SK-N-SH (cell line): ENCODE results near the gene PSMA3. TPM values are rescaled to one million over a fixed set of nuclear protein-coding genes. Genes with fewer than 3 reads are reported as not detected.

ENCODE experiments used
- CTCF ChIA-PET: fragments of 300-600, 350-600 bp; formaldehyde crosslinking; extraction: SDS; loops from one replicate; lab custom pipeline; 2021; lab: Yijun Ruan, JAX
- POLR2A ChIA-PET: fragments of 350-600 bp; sonication (Branson Sonifier 250); formaldehyde crosslinking; extraction: SDS; loops from one replicate; lab custom pipeline; 2020; ENCODE audit warnings: antibody characterized with exemption, inconsistent platforms; lab: Yijun Ruan, JAX
- DNase-seq: peaks from one replicate; pipeline ENCODE4 v3.0.0; 2012
- H2AFZ ChIP-seq: fragments of 200-600 bp; sonication (generic); 2 replicates; pipeline ENCODE4 v1.8.1; 2016; ENCODE audit warnings: antibody characterized with exemption, mild to moderate bottlenecking, low read depth
- H3F3A ChIP-seq: fragments of 200-600 bp; sonication (generic); replicated peaks from 2 replicates; pipeline ENCODE3; 2016; ENCODE audit warnings: antibody characterized with exemption, mild to moderate bottlenecking; ENCODE audit not compliant: insufficient read depth
- H3K27ac ChIP-seq, 2 experiments: fragments of 200-500 bp in 1 of 2; fragments of 200-600 bp in 1 of 2; sonication (Bioruptor generic) in 1 of 2; sonication (generic), shearing (Covaris generic) in 1 of 2; 2 replicates each; pipeline versions ENCODE4 v1.5.1 to v1.6.1; 2014 to 2016; ENCODE audit warnings: low read depth in 2 of 2, inconsistent platforms in 1 of 2, low read length in 1 of 2, mild to moderate bottlenecking in 1 of 2, mixed read lengths in 1 of 2
- H3K27me3 ChIP-seq: fragments of 200-600 bp; sonication (generic), shearing (Covaris generic); 2 replicates; pipeline ENCODE4 v1.6.1; 2016; ENCODE audit warnings: mixed run types; ENCODE audit not compliant: insufficient read depth
- H3K36me3 ChIP-seq, 2 experiments: fragments of 200-500 bp in 1 of 2; fragments of 200-600 bp in 1 of 2; sonication (Bioruptor generic) in 1 of 2; sonication (generic) in 1 of 2; replicated peaks in 1 of 2; 2 replicates each; pipeline versions ENCODE3 to v1.5.1; 2014 to 2016; ENCODE audit warnings: low read length in 1 of 2, mild to moderate bottlenecking in 1 of 2; ENCODE audit not compliant: insufficient read depth in 2 of 2, control insufficient read depth in 1 of 2
- H3K4me1 ChIP-seq, 2 experiments: fragments of 200-500 bp in 1 of 2; fragments of 200-600 bp in 1 of 2; sonication (Bioruptor generic) in 1 of 2; sonication (generic), shearing (Covaris generic) in 1 of 2; 2 replicates each; pipeline versions ENCODE4 v1.5.1 to v1.6.1; 2014 to 2016; ENCODE audit warnings: low read depth in 1 of 2, low read length in 1 of 2, mixed run types in 1 of 2; ENCODE audit not compliant: insufficient read depth in 2 of 2, control insufficient read depth in 1 of 2
- H3K4me2 ChIP-seq: fragments of 200-600 bp; sonication (generic), shearing (Covaris generic); 2 replicates; pipeline ENCODE4 v1.6.1; 2017; ENCODE audit warnings: mixed run types
- H3K4me3 ChIP-seq, 2 experiments: fragments of 200-500 bp in 1 of 2; fragments of 200-600 bp in 1 of 2; sonication (Bioruptor generic) in 1 of 2; sonication (generic), shearing (Covaris generic) in 1 of 2; 2 replicates each; pipeline versions ENCODE4 v1.5.1 to v1.8.1; 2014 to 2016; ENCODE audit warnings: low read depth in 2 of 2, inconsistent platforms in 1 of 2, low read length in 1 of 2, mild to moderate bottlenecking in 1 of 2, mixed read lengths in 1 of 2, moderate library complexity in 1 of 2
- H3K79me2 ChIP-seq: fragments of 200-600 bp; sonication (generic); 2 replicates; pipeline ENCODE4 v1.8.1; 2017; ENCODE audit warnings: mild to moderate bottlenecking; ENCODE audit not compliant: insufficient read depth
- H3K9ac ChIP-seq: fragments of 200-600 bp; sonication (generic); 2 replicates; pipeline ENCODE4 v1.6.1; 2017; ENCODE audit warnings: mixed run types
- H3K9me2 ChIP-seq: fragments of 200-600 bp; sonication (generic); 2 replicates; pipeline ENCODE4 v1.6.1; 2017; ENCODE audit warnings: mixed run types
- H3K9me3 ChIP-seq: fragments of 200-600 bp; sonication (generic); 2 replicates; pipeline ENCODE4 v1.6.1; 2017; ENCODE audit warnings: mixed run types, mild to moderate bottlenecking, moderate library complexity
- H4K20me1 ChIP-seq: fragments of 200-600 bp; sonication (generic); 2 replicates; pipeline ENCODE4 v1.6.1; 2017; ENCODE audit warnings: mild to moderate bottlenecking, mixed run types; ENCODE audit not compliant: insufficient read depth
- CHD2 ChIP-seq: fragments of 150-350 bp; IDR thresholded peaks from 2 replicates; pipeline ENCODE4 v1.6.1; 2018; ENCODE audit warnings: low read length; ENCODE audit not compliant: partially characterized antibody
- ELF1 ChIP-seq: IDR thresholded peaks from 2 replicates; pipeline ENCODE4 v1.4.0; 2012
- EP300 ChIP-seq, 2 experiments: IDR thresholded peaks; 2 replicates each; pipeline versions ENCODE4 v1.4.0 to v1.6.1; 2012; ENCODE audit warnings: borderline replicate concordance in 1 of 2, low read depth in 1 of 2, low read length in 1 of 2
- FOSL2 ChIP-seq: IDR thresholded peaks from 2 replicates; pipeline ENCODE4 v1.4.0; 2012; ENCODE audit warnings: low read depth, mild to moderate bottlenecking, moderate library complexity, borderline replicate concordance
- FOXJ3 ChIP-seq: sonication (generic); formaldehyde crosslinking; IDR thresholded peaks from 2 replicates; pipeline ENCODE4 v1.5.1; 2020; ENCODE audit warnings: mild to moderate bottlenecking, missing genetic modification reagents
- GATA2 ChIP-seq: sonication (generic); formaldehyde crosslinking; IDR thresholded peaks from 2 replicates; pipeline ENCODE4 v1.5.0; 2020; ENCODE audit warnings: mild to moderate bottlenecking, missing genetic modification reagents
- JUND ChIP-seq: IDR thresholded peaks from 2 replicates; pipeline ENCODE4 v1.4.0; 2012
- POLR2AphosphoS5 ChIP-seq: IDR thresholded peaks from 2 replicates; pipeline ENCODE4 v1.6.1; 2012; ENCODE audit warnings: low read depth, low read length
- RAD21 ChIP-seq: IDR thresholded peaks from 2 replicates; pipeline ENCODE4 v1.6.1; 2012; ENCODE audit warnings: mild to moderate bottlenecking, low read length
- REST ChIP-seq: IDR thresholded peaks from 2 replicates; pipeline ENCODE4 v1.6.1; 2012; ENCODE audit warnings: mild to moderate bottlenecking, low read depth, low read length, moderate library complexity
- RXRA ChIP-seq: IDR thresholded peaks from 2 replicates; pipeline ENCODE4 v1.4.0; 2012; ENCODE audit warnings: low read depth, mild to moderate bottlenecking, borderline replicate concordance
- SIN3A ChIP-seq: IDR thresholded peaks from 2 replicates; pipeline ENCODE4 v1.6.1; 2012; ENCODE audit warnings: low read depth, mild to moderate bottlenecking, low read length, moderate library complexity, borderline replicate concordance
- TAF1 ChIP-seq: IDR thresholded peaks from 2 replicates; pipeline ENCODE4 v1.6.1; 2012; ENCODE audit warnings: low read depth, mild to moderate bottlenecking, low read length, moderate library complexity, borderline replicate concordance
- TCF12 ChIP-seq: IDR thresholded peaks from 2 replicates; pipeline ENCODE4 v1.4.0; 2012
- USF1 ChIP-seq: IDR thresholded peaks from 2 replicates; pipeline ENCODE4 v1.4.0; 2012; ENCODE audit warnings: low read depth, borderline replicate concordance
- whole genome bisulfite sequencing: methylation state at CpG from one replicate; pipeline ENCODE4 v1.1.6; 2017; ENCODE audit warnings: low lambda C conversion rate; 5-methylcytosine and 5-hydroxymethylcytosine counted together
- polyA plus RNA-seq, 3 experiments: library from polyadenylated mRNA; depleted of rRNA; stranded (reverse); fragments of >200 nt; gene quantifications; 2 replicates each; pipeline ENCODE4 v1.2.3, GENCODE V29; 2012
- TF ChIP-seq, protein P1 (sequence below): IDR thresholded peaks from 2 replicates; pipeline ENCODE4; 2012
- TF ChIP-seq, protein P2 (sequence below): fragments of 150-350 bp; IDR thresholded peaks from 2 replicates; pipeline ENCODE4 v1.6.1; 2016; ENCODE audit warnings: mild to moderate bottlenecking, low read depth, low read length

Gene PSMA3
- polyA plus RNA-seq, 1 of the 3 experiments (the other 2 are of a cell fraction): 203 TPM

- Histone ChIP-seq H3F3A (peaks cover 22% of the 10 kb centered on the region), H2AFZ (no peak overlapping the region), H3K4me1 (peaks cover 0 to 8% of the 10 kb centered on the region in 2 experiments; a peak in 1 of 4 replicates)
- POLR2A ChIA-PET: no interaction called here
- no peak for TF ChIP-seq RAD21
- no peak for TF ChIP-seq CHD2
- TF ChIP-seq, protein P1, sequence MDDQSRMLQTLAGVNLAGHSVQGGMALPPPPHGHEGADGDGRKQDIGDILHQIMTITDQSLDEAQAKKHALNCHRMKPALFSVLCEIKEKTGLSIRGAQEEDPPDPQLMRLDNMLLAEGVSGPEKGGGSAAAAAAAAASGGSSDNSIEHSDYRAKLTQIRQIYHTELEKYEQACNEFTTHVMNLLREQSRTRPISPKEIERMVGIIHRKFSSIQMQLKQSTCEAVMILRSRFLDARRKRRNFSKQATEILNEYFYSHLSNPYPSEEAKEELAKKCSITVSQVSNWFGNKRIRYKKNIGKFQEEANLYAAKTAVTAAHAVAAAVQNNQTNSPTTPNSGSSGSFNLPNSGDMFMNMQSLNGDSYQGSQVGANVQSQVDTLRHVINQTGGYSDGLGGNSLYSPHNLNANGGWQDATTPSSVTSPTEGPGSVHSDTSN: no peak
- TF ChIP-seq FOSL2: no peak
- TF ChIP-seq TCF12: no peak
- no peak for TF ChIP-seq EP300 (IDR thresholded peaks at IDR 0.05; ENCODE audit: borderline replicate concordance in 1 of 2, low read depth in 1 of 2, low read length in 1 of 2)
- TF ChIP-seq TAF1: no peak
- TF ChIP-seq FOXJ3 (CRISPR knock-in tag): no peak
- TF ChIP-seq USF1: no peak
- no peak for TF ChIP-seq REST
- no peak for TF ChIP-seq GATA2
- no peak for TF ChIP-seq ELF1
- TF ChIP-seq, all 33 proteins: peak for 0
- Histone ChIP-seq H3K9me3 (no peaks in the 10 kb centered on the region), H3K9me2 (no peaks in the 10 kb centered on the region), H3K36me3 (peaks cover 54 to 75% of the 10 kb centered on the region in 2 experiments), H3K79me2 (peaks cover 6% of the 10 kb centered on the region; the same call in 1 of the 2 replicates), H3K4me3 (no peak overlapping the region), H4K20me1 (no peaks in the 10 kb centered on the region), H3K9ac (no peak overlapping the region), H3K4me2 (no peak overlapping the region), H3K27ac (no peak overlapping the region), H3K27me3 (no peaks in the 10 kb centered on the region)
- DNase-seq: no peak
- CTCF ChIA-PET: no interaction called here
These were observed 31.5 kb upstream of the PSMA3 start for GRCh38 chr14:58213176-58213575.

GRCh38 chr14:58215191-58215914 lies 29.3 kb upstream of the PSMA3 start:
- Histone ChIP-seq H4K20me1 (no peaks in the 10 kb centered on the region), H3K4me2 (no peak overlapping the region), H3K27ac (no peak overlapping the region), H3K4me1 (peaks cover 0 to 8% of the 10 kb centered on the region in 2 experiments; a peak in 1 of 4 replicates), H3F3A (peaks cover 9% of the 10 kb centered on the region), H3K9me3 (no peaks in the 10 kb centered on the region), H3K9me2 (no peaks in the 10 kb centered on the region), H3K36me3 (peaks cover 42 to 65% of the 10 kb centered on the region in 2 experiments), H3K79me2 (no peaks in the 10 kb centered on the region), H2AFZ (no peak overlapping the region), H3K9ac (no peak overlapping the region), H3K4me3 (no peak overlapping the region), H3K27me3 (no peaks in the 10 kb centered on the region)
- DNase-seq: no peak
- CTCF ChIA-PET: no interaction called here
- WGBS: 86% methylated on average over 2 of the region's 2 CpGs
- TF ChIP-seq REST (no peak), POLR2AphosphoS5 (no peak), FOXJ3 (CRISPR knock-in tag) (no peak), SIN3A (no peak), CHD2 (no peak), JUND (no peak), RXRA (no peak), TAF1 (no peak)
- TF ChIP-seq, protein P2, sequence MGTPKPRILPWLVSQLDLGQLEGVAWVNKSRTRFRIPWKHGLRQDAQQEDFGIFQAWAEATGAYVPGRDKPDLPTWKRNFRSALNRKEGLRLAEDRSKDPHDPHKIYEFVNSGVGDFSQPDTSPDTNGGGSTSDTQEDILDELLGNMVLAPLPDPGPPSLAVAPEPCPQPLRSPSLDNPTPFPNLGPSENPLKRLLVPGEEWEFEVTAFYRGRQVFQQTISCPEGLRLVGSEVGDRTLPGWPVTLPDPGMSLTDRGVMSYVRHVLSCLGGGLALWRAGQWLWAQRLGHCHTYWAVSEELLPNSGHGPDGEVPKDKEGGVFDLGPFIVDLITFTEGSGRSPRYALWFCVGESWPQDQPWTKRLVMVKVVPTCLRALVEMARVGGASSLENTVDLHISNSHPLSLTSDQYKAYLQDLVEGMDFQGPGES: no peak
- POLR2A ChIA-PET: no interaction called here
